Activated CD8-positive, alpha-beta memory T cell treated with anti-CD3 and anti-CD28 coated beads for 36 hours (primary cell): ENCODE measurements around the gene ATAD5. TPM values are rescaled to one million over a fixed set of nuclear protein-coding genes. Genes with fewer than 3 reads are reported as not detected.
"Not testable (repeated sequence)": the region's sequence is repeated elsewhere in the genome, so short reads cannot be mapped to it uniquely, and the experiment has no call there.

Experiments
- CTCF ChIA-PET: fragments of 350-600 bp; sonication (Branson Sonifier 250); formaldehyde crosslinking; loops from one replicate; lab custom pipeline; 2021; ENCODE audit warnings: antibody characterized with exemption; lab: Charles Lee
- POLR2A ChIA-PET: fragments of 350-600 bp; sonication (Branson Sonifier 250); formaldehyde crosslinking; loops from one replicate; lab custom pipeline; 2021; ENCODE audit warnings: antibody characterized with exemption; lab: Charles Lee
- total RNA-seq, 2 experiments: library from RNA; stranded (reverse); gene quantifications; one replicate each; pipeline ENCODE4 v1.2.3, GENCODE V29; 2021

ATAD5 gene
- total RNA-seq, 2 experiments from 2014 or later = 32.1 to 32.2 TPM

- CTCF ChIA-PET = no interaction called here
- POLR2A ChIA-PET = no interaction called here
These were observed 97.4 kb downstream of the ATAD5 start for GRCh38 chr17:30929081-30929633.

- POLR2A ChIA-PET, CTCF ChIA-PET: not testable (repeated sequence)
These were observed 98.1 kb downstream of the ATAD5 start for GRCh38 chr17:30929861-30930260.

GRCh38 chr17:30930495-30930894 lies 98.7 kb downstream of the ATAD5 start:
- CTCF ChIA-PET = no interaction called here

GRCh38 chr17:30931582-30931981 lies 99.8 kb downstream of the ATAD5 start:
- CTCF ChIA-PET = not testable (repeated sequence)
- POLR2A ChIA-PET = interaction anchor here (0.7 to 0.9 kb wide), 2 partner anchors 25 to 432 kb away, joined by 3 to 4 read pairs; no protein-coding TSS in a partner anchor

More at GRCh38 chr17:30930495-30930894, 98.7 kb downstream of the ATAD5 start:
- POLR2A ChIA-PET = no interaction called here

GRCh38 chr17:30933966-30934365 lies 102.2 kb downstream of the ATAD5 start:
- CTCF ChIA-PET = no interaction called here

GRCh38 chr17:30939051-30939689 lies 107.4 kb downstream of the ATAD5 start:
- ChIA-PET POLR2A (no interaction called here), CTCF (no interaction called here)

More at GRCh38 chr17:30933966-30934365, 102.2 kb downstream of the ATAD5 start:
- POLR2A ChIA-PET = no interaction called here

GRCh38 chr17:30942308-30943079 lies 110.7 kb downstream of the ATAD5 start:
- POLR2A ChIA-PET = no interaction called here
- CTCF ChIA-PET = no interaction called here

Other genes starting within 250 kb of the ATAD5 start
- gene CRLF3, start 7.3 kb upstream of the ATAD5 start, total RNA-seq = 10 to 100 TPM; 38.4 to 40.1 TPM
- 10 to 100 TPM; 15.5 to 19.2 TPM for gene TEFM, start 74.3 kb downstream of the ATAD5 start, total RNA-seq
- gene ADAP2, start 90.0 kb downstream of the ATAD5 start, total RNA-seq = under 1 TPM; 0.63 to 0.65 TPM
- gene RNF135, start 139.1 kb downstream of the ATAD5 start, total RNA-seq = 1 to 10 TPM; 7.8 to 8.7 TPM